H9 (cell line): ENCODE data around the gene CCDC121. TPM values are rescaled to one million over a fixed set of nuclear protein-coding genes. Genes with fewer than 3 reads are reported as not detected.

Experiments used
- DNase-seq: peaks from one replicate; pipeline ENCODE4 v3.0.0-alpha.2; 2017
- H2AFZ ChIP-seq: one replicate; pipeline ENCODE4 v1.6.1; 2013; ENCODE audit warnings: mild to moderate bottlenecking, low read length, control low read depth, moderate library complexity
- H2AK5ac ChIP-seq: 2 replicates; pipeline ENCODE4 v1.6.1; 2013; ENCODE audit warnings: low read length, control low read depth, mixed read lengths; ENCODE audit not compliant: insufficient read length
- H2BK120ac ChIP-seq: one replicate; pipeline ENCODE4 v1.6.1; 2013; ENCODE audit warnings: low read depth, mild to moderate bottlenecking, low read length, control low read depth, inconsistent platforms; ENCODE audit not compliant: poor library complexity, severe bottlenecking
- H2BK12ac ChIP-seq: 2 replicates; pipeline ENCODE4 v1.6.1; 2013; ENCODE audit warnings: low read length, control low read depth, mixed read lengths, low read depth; ENCODE audit not compliant: insufficient read length
- H2BK15ac ChIP-seq: 2 replicates; pipeline ENCODE4 v1.6.1; 2013; ENCODE audit warnings: low read depth, low read length, control low read depth
- H2BK20ac ChIP-seq: one replicate; pipeline ENCODE4 v1.6.1; 2013; ENCODE audit warnings: low read depth, mild to moderate bottlenecking, low read length, control low read depth, inconsistent platforms; ENCODE audit not compliant: poor library complexity, severe bottlenecking
- H2BK5ac ChIP-seq: 2 replicates; pipeline ENCODE4 v1.6.1; 2013; ENCODE audit warnings: low read length, control low read depth, mixed read lengths; ENCODE audit not compliant: insufficient read length
- H3K14ac ChIP-seq: 2 replicates; pipeline ENCODE4 v1.6.1; 2013; ENCODE audit warnings: low read length, control low read depth; ENCODE audit not compliant: insufficient read depth
- H3K18ac ChIP-seq: 2 replicates; pipeline ENCODE4 v1.6.1; 2013; ENCODE audit warnings: low read depth, mild to moderate bottlenecking, mixed read lengths, low read length, control low read depth; ENCODE audit not compliant: insufficient read length
- H3K23ac ChIP-seq: 2 replicates; pipeline ENCODE4 v1.6.1; 2013; ENCODE audit warnings: low read length, control low read depth, mixed read lengths, low read depth; ENCODE audit not compliant: insufficient read length
- H3K23me2 ChIP-seq: 2 replicates; pipeline ENCODE4 v1.6.1; 2013; ENCODE audit warnings: low read depth, mild to moderate bottlenecking, mixed read lengths, low read length, control low read depth; ENCODE audit not compliant: insufficient read length, poor library complexity, severe bottlenecking
- H3K27ac ChIP-seq: 2 replicates; pipeline ENCODE4 v1.5.1; 2013; ENCODE audit warnings: low read length, control low read depth, mixed read lengths, low read depth; ENCODE audit not compliant: insufficient read length
- H3K27me3 ChIP-seq: 2 replicates; pipeline ENCODE4 v1.6.1; 2013; ENCODE audit warnings: low read length, control low read depth, inconsistent platforms; ENCODE audit not compliant: insufficient read depth
- H3K4ac ChIP-seq: 2 replicates; pipeline ENCODE4 v1.6.1; 2013; ENCODE audit warnings: low read depth, mild to moderate bottlenecking, control low read depth, inconsistent platforms, low read length, moderate library complexity
- H3K4me1 ChIP-seq: 2 replicates; pipeline ENCODE4 v1.6.1; 2013; ENCODE audit warnings: low read length, control low read depth, inconsistent platforms; ENCODE audit not compliant: insufficient read depth
- H3K4me2 ChIP-seq: 2 replicates; pipeline ENCODE4 v1.6.1; 2013; ENCODE audit warnings: low read length, control low read depth, mixed read lengths; ENCODE audit not compliant: insufficient read length, insufficient read depth
- H3K56ac ChIP-seq: 2 replicates; pipeline ENCODE4 v1.6.1; 2013; ENCODE audit warnings: low read depth, mild to moderate bottlenecking, mixed read lengths, low read length, control low read depth; ENCODE audit not compliant: insufficient read length
- H3K79me1 ChIP-seq: 2 replicates; pipeline ENCODE4 v1.6.1; 2013; ENCODE audit warnings: low read depth, mild to moderate bottlenecking, moderate library complexity, low read length, control low read depth, inconsistent platforms; ENCODE audit not compliant: insufficient read depth, poor library complexity, severe bottlenecking
- H3K79me2 ChIP-seq: 2 replicates; pipeline ENCODE4 v1.6.1; 2013; ENCODE audit warnings: low read length, control low read depth, inconsistent platforms; ENCODE audit not compliant: insufficient read depth
- H3K9ac ChIP-seq: 2 replicates; pipeline ENCODE4 v1.6.1; 2013; ENCODE audit warnings: low read length, control low read depth, mixed read lengths; ENCODE audit not compliant: insufficient read length; ENCODE audit errors: extremely low read depth
- H3K9me3 ChIP-seq: one replicate; pipeline ENCODE4 v1.6.1; 2013; ENCODE audit warnings: low read depth, low read length, inconsistent platforms; ENCODE audit not compliant: control insufficient read depth
- H3T11ph ChIP-seq: one replicate; pipeline ENCODE4 v1.6.1; 2013; ENCODE audit warnings: mild to moderate bottlenecking, low read length, control low read depth, inconsistent platforms
- H4K20me1 ChIP-seq: one replicate; pipeline ENCODE4 v1.6.1; 2013; ENCODE audit not compliant: control insufficient read depth, insufficient read length, insufficient read depth
- H4K5ac ChIP-seq: 2 replicates; pipeline ENCODE4 v1.6.1; 2013; ENCODE audit warnings: low read depth, mild to moderate bottlenecking, mixed read lengths, low read length, control low read depth; ENCODE audit not compliant: insufficient read length
- H4K8ac ChIP-seq: replicated peaks from 2 replicates; pipeline ENCODE4 v1.6.1; 2013; ENCODE audit warnings: low read length, control low read depth, mixed read lengths, low read depth; ENCODE audit not compliant: insufficient read length
- H4K91ac ChIP-seq: 2 replicates; pipeline ENCODE4 v1.6.1; 2013; ENCODE audit warnings: low read depth, mild to moderate bottlenecking, moderate library complexity, mixed read lengths, low read length, control low read depth; ENCODE audit not compliant: insufficient read length
- H3K27ac Mint-ChIP-seq, 3 experiments: 2 replicates in 2 of 3; 3 replicates in 1 of 3; pipeline ENCODE4 v1.8.0; 2020 to 2021; ENCODE audit warnings: mixed read lengths in 3 of 3, mild to moderate bottlenecking in 1 of 3, moderate library complexity in 1 of 3
- H3K27me3 Mint-ChIP-seq: 2 replicates; pipeline ENCODE4 v1.8.0; 2021; ENCODE audit warnings: low read depth, mild to moderate bottlenecking, moderate library complexity, mixed read lengths
- H3K36me3 Mint-ChIP-seq, 3 experiments: 2 replicates in 2 of 3; 3 replicates in 1 of 3; pipeline ENCODE4 v1.8.0; 2020 to 2021; ENCODE audit warnings: low read depth in 3 of 3, mixed read lengths in 3 of 3; ENCODE audit not compliant: insufficient read depth in 1 of 3
- H3K4me1 Mint-ChIP-seq, 2 experiments: 2 replicates each; pipeline ENCODE4 v1.8.0; 2020; ENCODE audit warnings: mixed read lengths in 2 of 2
- H3K4me3 Mint-ChIP-seq, 2 experiments: 2 replicates in 1 of 2; 3 replicates in 1 of 2; pipeline ENCODE4 v1.8.0; 2020 to 2021; ENCODE audit warnings: mild to moderate bottlenecking in 2 of 2, mixed read lengths in 2 of 2, moderate library complexity in 1 of 2
- H3K9me3 Mint-ChIP-seq, 2 experiments: 2 replicates in 1 of 2; 3 replicates in 1 of 2; pipeline ENCODE4 v1.8.0; 2020; ENCODE audit warnings: mild to moderate bottlenecking in 2 of 2, mixed read lengths in 2 of 2, moderate library complexity in 1 of 2
- CTCF ChIP-seq: fragments of 200-600 bp; sonication (generic); conservative IDR thresholded peaks from 3 replicates; pipeline ENCODE4 v1.8.0; 2021; ENCODE audit warnings: antibody characterized with exemption, mild to moderate bottlenecking
- WGBS: extraction: QIAGEN DNeasy Blood & Tissue Kit; methylation state at CpG from one replicate; pipeline ENCODE4 v1.1.7; 2013; ENCODE audit warnings: missing lambda C conversion rate, low lambda C conversion rate, mixed read lengths; ENCODE audit not compliant: insufficient read length; ENCODE audit errors: extremely low coverage; 5-methylcytosine and 5-hydroxymethylcytosine counted together
- total RNA-seq: library from RNA; stranded (reverse); gene quantifications from 2 replicates; pipeline ENCODE4 v1.2.1, GENCODE V29; 2021

The CCDC121 gene
- total RNA-seq, 1 experiment from 2014 or later = 1.2 TPM

GRCh38 chr2:27621524-27621923 is 7.3 kb downstream of the CCDC121 start:
- Histone ChIP-seq H3K27ac (no peak overlapping the region), H2AK5ac (no peak overlapping the region), H3K79me2 (no peaks in the 10 kb centered on the region), H2BK12ac (no peak overlapping the region), H3K27me3 (no peaks in the 10 kb centered on the region; the same call in 1 of the 2 replicates), H3K14ac (no peak overlapping the region), H3K9me3 (no peaks in the 10 kb centered on the region), H3T11ph (no peak overlapping the region), H4K91ac (no peak overlapping the region), H3K4ac (no peak overlapping the region), H4K20me1 (no peaks in the 10 kb centered on the region), H3K56ac (no peak overlapping the region), H2BK15ac (no peak overlapping the region), H3K4me1 (peaks cover 2% of the 10 kb centered on the region; the same call in 1 of the 2 replicates), H3K9ac (no peak overlapping the region), H3K79me1 (no peaks in the 10 kb centered on the region), H3K4me2 (no peak overlapping the region), H4K8ac (no peak overlapping the region), H3K18ac (no peak overlapping the region), H2BK20ac (no peak overlapping the region), H4K5ac (no peak overlapping the region), H3K23me2 (no peaks in the 10 kb centered on the region), H2BK120ac (no peak overlapping the region), H3K23ac (no peak overlapping the region), H2BK5ac (no peak overlapping the region), H2AFZ (no peak overlapping the region)
- H3K4me3 Mint-ChIP-seq = no peak overlapping the region
- TF ChIP-seq CTCF = peak; percentile 34; the same call in 2 of the 3 replicates
- H3K27me3 Mint-ChIP-seq = no peaks in the 10 kb centered on the region
- DNase-seq = no peak
- H3K9me3 Mint-ChIP-seq = no peaks in the 10 kb centered on the region
- no peak overlapping the region for H3K27ac Mint-ChIP-seq
- peaks cover 8 to 22% of the 10 kb centered on the region in 2 experiments; a peak in 3 of 4 replicates for H3K4me1 Mint-ChIP-seq
- H3K36me3 Mint-ChIP-seq = peaks cover 25 to 66% (median 55%) of the 10 kb centered on the region in 3 experiments; a peak in 6 of 7 replicates
- no CpG with 5 or more reads among the region's 1 CpG for WGBS
